ENCODE measurements around the gene ADCY1. TPM values are rescaled to one million over a fixed set of nuclear protein-coding genes. Genes with fewer than 3 reads are reported as not detected.
"Not testable (repeated sequence)": the region's sequence is repeated elsewhere in the genome, so short reads cannot be mapped to it uniquely, and the experiment has no call there.

Gene ADCY1
- total RNA-seq, 2 donors from 2014 or later: 1.1 TPM

- Histone ChIP-seq H3K36me3 (no peaks in the 10 kb centered on the region), H3K9ac (ENCODE audit: low read depth in 2 of 2, low read length in 2 of 2) (no peak overlapping the region), H3K4me3 (no peak overlapping the region), H3K27me3 (no peaks in the 10 kb centered on the region), H3K27ac (no peak overlapping the region), H3K9me3 (no peaks in the 10 kb centered on the region), H3K4me1 (no peaks in the 10 kb centered on the region)
- DNase-seq: no peak
- intact Hi-C loops (cut with DNase I): no loop called here
- TF ChIP-seq CTCF (IDR thresholded peaks at IDR 0.05): no peak
Observed at GRCh38 chr7:45721686-45722598, 147.8 kb downstream of the ADCY1 start.

- intact Hi-C loops (cut with DNase I); H3K9me3 ChIP-seq; H3K9ac ChIP-seq (ENCODE audit: low read depth in 2 of 2, low read length in 2 of 2); DNase-seq; H3K27me3 ChIP-seq; H3K27ac ChIP-seq; H3K36me3 ChIP-seq; H3K4me3 ChIP-seq; H3K4me1 ChIP-seq: not testable (repeated sequence)
Observed at GRCh38 chr7:45725231-45725630, 151.1 kb downstream of the ADCY1 start.

- Histone ChIP-seq H3K27ac (no peak overlapping the region), H3K4me3 (no peak overlapping the region), H3K36me3 (no peaks in the 10 kb centered on the region), H3K9ac (ENCODE audit: low read depth in 2 of 2, low read length in 2 of 2) (no peak overlapping the region), H3K9me3 (no peaks in the 10 kb centered on the region), H3K4me1 (no peaks in the 10 kb centered on the region), H3K27me3 (no peaks in the 10 kb centered on the region)
- intact Hi-C loops (cut with DNase I): no loop called here
- no peak for TF ChIP-seq CTCF (IDR thresholded peaks at IDR 0.05)
- no peak for DNase-seq
Observed at GRCh38 chr7:45726883-45727282, 152.7 kb downstream of the ADCY1 start.

- intact Hi-C loops (cut with DNase I); H3K9me3 ChIP-seq; H3K36me3 ChIP-seq; H3K4me3 ChIP-seq; H3K27ac ChIP-seq; H3K27me3 ChIP-seq; H3K4me1 ChIP-seq; DNase-seq; H3K9ac ChIP-seq (ENCODE audit: low read depth in 2 of 2, low read length in 2 of 2): not testable (repeated sequence)
Observed at GRCh38 chr7:45731692-45732443, 157.7 kb downstream of the ADCY1 start.

- H3K4me1 ChIP-seq; H3K4me3 ChIP-seq; H3K27ac ChIP-seq; H3K9ac ChIP-seq (ENCODE audit: low read depth in 2 of 2, low read length in 2 of 2); DNase-seq; H3K27me3 ChIP-seq; H3K9me3 ChIP-seq; intact Hi-C loops (cut with DNase I); H3K36me3 ChIP-seq: not testable (repeated sequence)
Observed at GRCh38 chr7:45738920-45739319, 164.8 kb downstream of the ADCY1 start.

- H3K9me3 ChIP-seq; intact Hi-C loops (cut with DNase I); H3K36me3 ChIP-seq; H3K9ac ChIP-seq (ENCODE audit: low read depth in 2 of 2, low read length in 2 of 2); H3K27ac ChIP-seq; H3K4me1 ChIP-seq; DNase-seq; H3K27me3 ChIP-seq; H3K4me3 ChIP-seq: not testable (repeated sequence)
Observed at GRCh38 chr7:45740573-45740972, 166.4 kb downstream of the ADCY1 start.

- H3K4me3 ChIP-seq; H3K4me1 ChIP-seq; intact Hi-C loops (cut with DNase I); H3K9me3 ChIP-seq; H3K9ac ChIP-seq (ENCODE audit: low read depth in 2 of 2, low read length in 2 of 2); H3K36me3 ChIP-seq; H3K27ac ChIP-seq; H3K27me3 ChIP-seq; DNase-seq: not testable (repeated sequence)
Observed at GRCh38 chr7:45748976-45749375, 174.8 kb downstream of the ADCY1 start.

- H3K27me3 ChIP-seq; H3K9me3 ChIP-seq; H3K4me1 ChIP-seq; H3K4me3 ChIP-seq; H3K27ac ChIP-seq; H3K36me3 ChIP-seq; DNase-seq; H3K9ac ChIP-seq (ENCODE audit: low read depth in 2 of 2, low read length in 2 of 2); intact Hi-C loops (cut with DNase I): not testable (repeated sequence)
Observed at GRCh38 chr7:45751352-45751751, 177.2 kb downstream of the ADCY1 start.

- H3K9me3 ChIP-seq; DNase-seq; H3K27me3 ChIP-seq; H3K4me1 ChIP-seq; H3K36me3 ChIP-seq; H3K4me3 ChIP-seq; intact Hi-C loops (cut with DNase I); H3K27ac ChIP-seq; H3K9ac ChIP-seq (ENCODE audit: low read depth in 2 of 2, low read length in 2 of 2): not testable (repeated sequence)
Observed at GRCh38 chr7:45756333-45756732, 182.2 kb downstream of the ADCY1 start.

- H3K36me3 ChIP-seq; H3K9me3 ChIP-seq; DNase-seq; H3K27me3 ChIP-seq; intact Hi-C loops (cut with DNase I); H3K4me3 ChIP-seq; H3K4me1 ChIP-seq; H3K9ac ChIP-seq (ENCODE audit: low read depth in 2 of 2, low read length in 2 of 2); H3K27ac ChIP-seq: not testable (repeated sequence)
Observed at GRCh38 chr7:45756757-45757156, 182.6 kb downstream of the ADCY1 start.

- intact Hi-C loops (cut with DNase I); H3K9ac ChIP-seq (ENCODE audit: low read depth in 2 of 2, low read length in 2 of 2); DNase-seq; H3K9me3 ChIP-seq; H3K36me3 ChIP-seq; H3K27me3 ChIP-seq; H3K27ac ChIP-seq; H3K4me1 ChIP-seq; H3K4me3 ChIP-seq: not testable (repeated sequence)
Observed at GRCh38 chr7:45759464-45759863, 185.3 kb downstream of the ADCY1 start.
